ENCODE measurements around the gene PPP1R3F.

DNA sequence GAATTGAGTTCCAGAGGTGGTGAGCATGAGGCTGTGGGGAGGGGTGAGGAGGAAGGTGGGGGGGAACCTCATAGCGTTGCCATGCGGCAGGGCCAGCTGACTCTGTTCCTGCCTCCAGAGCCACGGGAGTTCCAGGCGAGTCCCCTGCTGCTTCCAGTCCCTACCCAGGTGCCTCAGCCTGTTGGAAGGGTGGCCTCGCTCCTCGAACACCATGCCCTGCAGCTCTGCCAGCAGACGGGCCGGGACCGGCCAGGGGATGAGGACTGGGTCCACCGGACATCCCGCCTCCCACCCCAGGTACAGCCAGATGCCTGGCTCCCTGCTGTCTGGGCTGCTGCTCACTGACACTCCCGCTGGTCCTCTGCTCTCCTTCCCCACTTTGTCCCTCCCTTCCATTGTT lies 26.4 kb upstream of the PPP1R3F start:
- no peak for TF ChIP-seq EZH2 (IDR thresholded peaks at IDR 0.05)
- no peak for TF ChIP-seq POLR2AphosphoS5 (IDR thresholded peaks at IDR 0.05; ENCODE audit: borderline replicate concordance, low read depth, low read length)
- no peak for TF ChIP-seq FOXP2 (optimal IDR thresholded peaks at IDR 0.05; ENCODE audit: control extremely low read depth, extremely low read length, insufficient read depth)

Measured in SK-N-MC (cell line).